ENCODE data around the gene OR51B2.
"Not testable (repeated sequence)": the region's sequence is repeated elsewhere in the genome, so short reads cannot be mapped to it uniquely, and the experiment has no call there.

OR51B2 gene

DNA sequence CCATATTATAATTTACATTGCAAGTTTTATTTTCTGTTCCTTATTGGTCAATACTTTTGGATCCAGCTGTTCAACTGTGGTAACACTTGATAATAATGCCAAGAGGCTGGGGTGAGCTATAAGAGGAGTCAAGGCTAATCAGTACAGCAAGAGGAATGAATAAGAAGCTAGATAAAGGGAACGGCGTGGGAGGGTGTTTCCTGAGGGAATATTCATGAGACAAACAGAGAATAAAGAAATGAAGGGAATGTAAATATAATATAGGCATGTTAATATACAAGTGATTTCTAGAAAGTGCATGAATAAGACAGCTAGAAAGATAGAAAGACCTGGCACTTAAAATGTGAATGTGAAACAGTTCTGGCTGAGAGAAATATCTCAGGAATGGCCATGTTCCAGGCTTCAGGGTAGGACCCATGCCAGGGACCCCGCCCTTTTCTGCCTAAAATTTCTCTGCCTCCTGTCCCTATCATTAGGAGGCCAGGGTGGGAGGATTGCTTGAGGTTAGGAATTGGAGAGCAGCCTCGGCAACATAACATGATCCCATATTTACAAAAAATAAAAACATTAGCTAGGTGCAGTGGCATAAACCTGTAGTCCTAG lies 26.3 kb downstream of the OR51B2 start:
- no peak overlapping the region for H3K4me3 Mint-ChIP-seq
- no peaks in the 10 kb centered on the region for H3K36me3 Mint-ChIP-seq
- ATAC-seq (ENCODE audit: low read depth) (no peak), DNase-seq (ENCODE audit: low spot score in 2 of 2) (no peak)
- H3K4me1 Mint-ChIP-seq: no peaks in the 10 kb centered on the region
- H3K9me3 Mint-ChIP-seq: no peaks in the 10 kb centered on the region
- peaks cover 6% of the 10 kb centered on the region for H3K27me3 Mint-ChIP-seq
- H3K27ac Mint-ChIP-seq: no peak overlapping the region

DNA sequence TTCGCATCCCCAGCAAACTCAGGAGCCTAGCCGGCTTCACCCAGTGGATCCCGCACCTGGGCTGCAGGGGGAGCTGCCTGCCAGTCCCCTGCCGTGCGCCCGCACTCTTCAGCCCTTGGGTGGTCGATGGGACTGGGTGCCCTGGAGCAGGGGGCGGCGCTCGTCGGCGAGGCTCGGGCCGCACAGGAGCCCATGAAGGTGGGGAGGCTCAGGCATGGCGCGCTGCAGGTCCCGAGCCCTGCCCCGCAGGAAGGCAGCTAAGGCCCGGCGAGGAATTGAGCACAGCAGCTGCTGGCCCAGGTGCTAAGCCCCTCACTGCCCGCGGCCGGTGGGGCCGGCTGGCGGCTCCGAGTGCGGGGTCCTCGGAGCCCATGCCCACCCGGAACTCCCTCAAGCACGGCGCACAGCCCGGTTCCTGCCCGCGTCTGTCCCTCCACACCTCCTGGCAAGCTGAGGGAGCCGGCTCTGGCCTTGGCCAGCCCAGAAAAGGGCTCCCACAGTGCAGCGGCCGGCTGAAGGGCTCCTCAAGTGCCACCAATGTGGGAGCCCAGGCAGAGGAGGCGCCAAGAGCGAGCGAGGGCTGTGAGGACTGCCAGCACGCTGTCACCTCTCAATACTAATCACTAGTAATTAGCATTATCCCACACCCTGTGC lies 29.6 kb downstream of the OR51B2 start:
- H3K27me3 Mint-ChIP-seq; DNase-seq (ENCODE audit: low spot score in 2 of 2); H3K27ac Mint-ChIP-seq; H3K4me3 Mint-ChIP-seq; H3K9me3 Mint-ChIP-seq; H3K36me3 Mint-ChIP-seq; ATAC-seq (ENCODE audit: low read depth); H3K4me1 Mint-ChIP-seq: not testable (repeated sequence)

DNA sequence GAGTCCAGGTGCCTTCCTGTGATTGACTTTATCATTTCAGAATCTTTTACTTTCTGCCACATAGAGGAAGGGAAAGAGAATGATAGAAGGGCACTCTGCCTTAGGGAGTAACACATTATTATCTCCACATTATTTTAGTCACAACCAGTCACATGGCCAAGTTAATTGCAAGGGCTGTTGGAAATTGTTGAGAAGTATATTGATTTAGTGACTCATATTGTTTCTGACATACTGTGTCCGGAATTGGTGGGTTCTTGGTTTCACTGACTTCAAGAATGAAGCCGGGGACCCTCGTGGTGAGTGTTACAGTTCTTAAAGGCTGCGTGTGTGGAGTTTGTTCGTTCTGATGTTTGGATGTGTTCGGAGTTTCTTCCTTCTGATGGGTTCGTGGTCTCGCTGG lies 31.1 kb downstream of the OR51B2 start:
- Mint-ChIP-seq H3K4me1 (no peaks in the 10 kb centered on the region), H3K4me3 (no peak overlapping the region), H3K27ac (no peak overlapping the region), H3K36me3 (no peaks in the 10 kb centered on the region), H3K9me3 (no peaks in the 10 kb centered on the region), H3K27me3 (peaks cover 6% of the 10 kb centered on the region)
- DNase-seq (ENCODE audit: low spot score in 2 of 2) (no peak), ATAC-seq (ENCODE audit: low read depth) (no peak)

DNA sequence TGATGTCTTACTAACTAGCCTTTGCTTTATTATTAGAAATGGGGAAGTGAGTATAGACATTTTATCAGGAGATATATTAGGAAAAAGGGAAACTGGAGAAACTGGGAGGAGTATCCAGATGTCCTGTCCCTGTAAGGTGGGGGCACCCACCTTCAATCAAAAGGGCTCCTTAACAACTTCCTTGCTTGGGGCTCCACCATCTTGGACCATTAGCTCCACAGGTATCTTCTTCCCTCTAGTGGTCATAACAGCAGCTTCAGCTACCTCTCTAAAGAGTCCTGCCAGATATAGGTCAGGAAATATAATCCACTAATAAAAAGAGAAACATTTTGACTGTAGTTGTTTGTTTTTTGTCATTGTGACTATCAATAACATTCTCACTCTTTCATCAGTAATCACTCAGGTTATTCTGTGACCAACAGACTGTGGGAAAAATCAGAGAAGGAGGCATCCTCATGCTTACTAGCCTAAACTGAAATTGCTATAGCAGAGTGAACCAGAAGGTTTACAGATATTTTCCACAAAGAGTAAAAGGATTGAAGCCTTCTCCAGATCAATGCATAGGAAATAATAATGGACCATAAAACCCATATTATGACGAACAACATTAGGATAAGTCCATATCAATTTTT lies 32.8 kb downstream of the OR51B2 start:
- no peak for DNase-seq (ENCODE audit: low spot score in 2 of 2)
- peaks cover 3% of the 10 kb centered on the region for H3K27me3 Mint-ChIP-seq

DNA sequence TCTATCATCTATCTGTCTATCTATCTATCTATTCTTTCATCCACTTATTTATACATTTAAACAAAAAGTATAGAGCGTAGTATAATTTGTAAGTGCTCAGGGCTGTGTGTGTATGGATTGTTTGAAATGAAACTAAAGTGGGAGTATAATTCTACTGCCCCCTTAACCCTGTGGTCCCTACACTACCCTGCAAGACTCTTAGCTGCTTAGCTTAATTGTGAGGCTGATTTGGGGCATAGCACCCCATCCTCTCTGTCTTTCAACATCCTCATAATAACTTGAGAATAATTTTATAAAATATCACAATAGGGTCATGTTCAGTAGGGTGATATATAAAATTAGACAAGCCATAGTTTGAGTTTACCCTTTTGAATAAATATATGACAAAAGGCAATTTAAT lies 34.0 kb downstream of the OR51B2 start:
- Mint-ChIP-seq H3K4me3 (no peak overlapping the region), H3K27me3 (peaks cover 2% of the 10 kb centered on the region), H3K27ac (no peak overlapping the region), H3K36me3 (no peaks in the 10 kb centered on the region), H3K9me3 (no peaks in the 10 kb centered on the region), H3K4me1 (no peaks in the 10 kb centered on the region)
- DNase-seq (ENCODE audit: low spot score in 2 of 2) (no peak), ATAC-seq (ENCODE audit: low read depth) (no peak)

More for the DNA sequence above, 32.8 kb downstream of the OR51B2 start:
- Mint-ChIP-seq H3K9me3 (no peaks in the 10 kb centered on the region), H3K27ac (no peak overlapping the region), H3K36me3 (no peaks in the 10 kb centered on the region), H3K4me1 (no peaks in the 10 kb centered on the region), H3K4me3 (no peak overlapping the region)
- ATAC-seq (ENCODE audit: low read depth): no peak

DNA sequence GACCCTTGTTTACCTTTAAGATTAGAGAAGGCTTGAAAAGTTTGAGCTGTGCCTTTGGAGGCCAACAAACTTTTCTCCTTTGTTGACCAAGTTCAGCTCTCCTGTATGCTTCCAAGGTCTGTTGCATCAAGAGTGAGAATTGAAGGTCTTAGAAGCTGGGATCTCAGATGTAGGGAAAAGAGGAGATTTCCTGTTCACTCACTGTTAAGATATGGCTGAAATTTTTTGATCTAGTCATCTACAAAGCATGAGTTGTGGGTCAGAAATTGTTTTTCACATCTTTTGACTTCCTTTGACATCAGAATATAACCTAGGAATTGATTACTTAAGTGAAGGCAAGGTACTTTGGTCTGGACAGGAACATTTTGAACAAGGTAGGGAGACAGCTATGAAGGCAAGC lies 34.4 kb downstream of the OR51B2 start:
- H3K4me3 Mint-ChIP-seq: no peak overlapping the region
- H3K27me3 Mint-ChIP-seq: peaks cover 3% of the 10 kb centered on the region
- no peak overlapping the region for H3K27ac Mint-ChIP-seq
- ATAC-seq (ENCODE audit: low read depth) (no peak), DNase-seq (ENCODE audit: low spot score in 2 of 2) (no peak)
- no peaks in the 10 kb centered on the region for H3K4me1 Mint-ChIP-seq
- H3K36me3 Mint-ChIP-seq: no peaks in the 10 kb centered on the region
- H3K9me3 Mint-ChIP-seq: no peaks in the 10 kb centered on the region

DNA sequence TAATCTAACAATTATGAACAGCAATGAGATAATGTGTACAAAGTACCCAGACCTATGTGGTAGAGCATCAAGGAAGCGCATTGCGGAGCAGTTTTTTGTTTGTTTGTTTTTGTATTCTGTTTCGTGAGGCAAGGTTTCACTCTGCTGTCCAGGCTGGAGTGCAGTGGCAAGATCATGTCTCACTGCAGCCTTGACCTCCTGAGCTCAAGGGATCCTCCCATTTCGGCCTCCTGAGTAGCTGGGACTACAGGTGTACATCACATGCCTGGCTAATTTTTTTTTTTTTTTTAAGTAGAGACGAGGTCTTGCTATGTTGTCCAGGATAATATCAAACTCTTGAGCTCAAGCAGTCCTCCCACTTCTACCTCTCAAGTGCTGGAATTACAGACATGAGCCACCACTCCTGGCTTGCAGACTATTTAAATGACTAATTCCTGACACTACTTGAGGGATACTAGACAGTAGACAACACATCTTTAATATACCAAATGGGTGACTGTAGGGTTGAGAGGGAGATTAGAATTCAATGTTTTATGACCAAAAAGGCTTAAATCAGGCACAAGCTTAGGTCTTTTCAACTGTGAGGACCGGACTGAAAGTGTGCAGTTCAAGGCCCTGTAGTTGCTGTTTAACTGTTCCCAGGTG lies 35.1 kb downstream of the OR51B2 start:
- ATAC-seq (ENCODE audit: low read depth): no peak
- Mint-ChIP-seq H3K36me3 (no peaks in the 10 kb centered on the region), H3K9me3 (no peaks in the 10 kb centered on the region), H3K4me3 (no peak overlapping the region), H3K27ac (no peak overlapping the region), H3K4me1 (no peaks in the 10 kb centered on the region), H3K27me3 (peaks cover 3% of the 10 kb centered on the region)
- DNase-seq (ENCODE audit: low spot score in 2 of 2): no peak

DNA sequence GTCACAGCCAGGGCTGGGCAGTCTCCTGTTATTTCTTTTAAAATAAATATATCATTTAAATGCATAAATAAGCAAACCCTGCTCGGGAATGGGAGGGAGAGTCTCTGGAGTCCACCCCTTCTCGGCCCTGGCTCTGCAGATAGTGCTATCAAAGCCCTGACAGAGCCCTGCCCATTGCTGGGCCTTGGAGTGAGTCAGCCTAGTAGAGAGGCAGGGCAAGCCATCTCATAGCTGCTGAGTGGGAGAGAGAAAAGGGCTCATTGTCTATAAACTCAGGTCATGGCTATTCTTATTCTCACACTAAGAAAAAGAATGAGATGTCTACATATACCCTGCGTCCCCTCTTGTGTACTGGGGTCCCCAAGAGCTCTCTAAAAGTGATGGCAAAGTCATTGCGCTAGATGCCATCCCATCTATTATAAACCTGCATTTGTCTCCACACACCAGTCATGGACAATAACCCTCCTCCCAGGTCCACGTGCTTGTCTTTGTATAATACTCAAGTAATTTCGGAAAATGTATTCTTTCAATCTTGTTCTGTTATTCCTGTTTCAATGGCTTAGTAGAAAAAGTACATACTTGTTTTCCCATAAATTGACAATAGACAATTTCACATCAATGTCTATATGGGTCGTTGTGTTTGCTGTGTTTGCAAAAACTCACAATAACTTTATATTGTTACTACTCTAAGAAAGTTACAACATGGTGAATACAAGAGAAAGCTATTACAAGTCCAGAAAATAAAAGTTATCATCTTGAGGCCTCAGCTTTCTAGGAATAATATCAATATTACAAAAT lies 35.8 kb downstream of the OR51B2 start:
- H3K9me3 Mint-ChIP-seq: no peaks in the 10 kb centered on the region
- DNase-seq (ENCODE audit: low spot score in 2 of 2) (no peak), ATAC-seq (ENCODE audit: low read depth) (no peak)

DNA sequence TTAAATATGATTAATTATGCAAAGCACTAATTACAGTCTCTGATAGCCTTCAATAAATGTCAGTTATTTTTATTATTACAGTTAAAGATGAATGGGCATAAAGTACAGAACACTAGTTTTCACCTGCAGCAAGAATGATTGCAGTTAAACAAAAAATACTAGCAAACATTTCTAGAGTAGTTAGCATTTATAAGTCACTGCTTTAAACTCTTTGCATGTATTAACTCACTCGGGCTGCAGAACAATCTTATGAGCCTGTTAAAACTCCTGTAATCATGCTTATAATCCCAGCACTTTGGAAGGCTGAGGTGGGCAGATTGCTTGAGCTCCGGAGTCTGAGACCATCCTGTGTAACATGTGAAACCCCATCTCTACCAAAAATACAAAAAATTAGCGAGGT lies 37.2 kb downstream of the OR51B2 start:
- Mint-ChIP-seq H3K9me3 (no peaks in the 10 kb centered on the region), H3K36me3 (no peaks in the 10 kb centered on the region), H3K27ac (no peak overlapping the region), H3K4me1 (no peaks in the 10 kb centered on the region), H3K4me3 (no peak overlapping the region), H3K27me3 (peaks cover 5% of the 10 kb centered on the region)
- DNase-seq (ENCODE audit: low spot score in 2 of 2): no peak
- ATAC-seq (ENCODE audit: low read depth): no peak

More for the DNA sequence above, 35.8 kb downstream of the OR51B2 start:
- H3K36me3 Mint-ChIP-seq: no peaks in the 10 kb centered on the region
- H3K4me1 Mint-ChIP-seq: no peaks in the 10 kb centered on the region
- no peak overlapping the region for H3K4me3 Mint-ChIP-seq
- H3K27me3 Mint-ChIP-seq: peaks cover 5% of the 10 kb centered on the region
- H3K27ac Mint-ChIP-seq: no peak overlapping the region

- no peaks in the 10 kb centered on the region for H3K36me3 Mint-ChIP-seq
These were observed 37.7 kb downstream of the OR51B2 start for GRCh38 chr11:5286351-5286750.

DNA sequence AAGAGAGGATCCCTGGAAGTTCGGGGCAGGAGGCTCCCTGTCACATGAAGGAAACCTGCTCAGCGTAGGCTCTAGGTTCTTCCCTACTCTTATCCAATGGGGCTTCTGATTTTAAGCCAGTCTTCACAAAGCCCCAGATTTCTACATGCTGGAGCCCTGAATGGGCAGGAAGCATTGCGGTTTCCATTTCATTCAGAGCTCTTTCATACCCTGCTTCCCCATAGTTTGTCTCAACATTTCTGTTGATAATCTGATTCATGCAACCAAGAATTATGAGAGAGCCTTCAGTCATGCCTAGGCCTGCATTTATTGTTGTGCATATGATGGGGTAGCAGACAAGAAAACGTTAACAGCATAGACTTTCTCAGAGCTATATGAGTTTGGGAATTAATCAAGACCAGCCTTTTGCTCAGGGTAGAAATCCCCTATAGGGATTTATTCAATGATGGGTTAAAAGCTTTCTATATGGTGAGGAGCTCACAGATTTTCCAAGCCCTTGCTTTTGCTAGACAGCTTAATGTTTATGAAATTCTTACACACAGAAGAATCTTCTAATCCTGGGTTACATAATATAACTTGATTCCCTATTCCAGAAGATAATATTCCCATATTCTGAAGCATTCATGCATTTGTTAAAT lies 38.3 kb downstream of the OR51B2 start:
- ATAC-seq (ENCODE audit: low read depth) (no peak), DNase-seq (ENCODE audit: low spot score in 2 of 2) (no peak)
- Mint-ChIP-seq H3K36me3 (no peaks in the 10 kb centered on the region), H3K4me1 (no peaks in the 10 kb centered on the region), H3K27ac (no peak overlapping the region), H3K4me3 (no peak overlapping the region), H3K9me3 (no peaks in the 10 kb centered on the region), H3K27me3 (peaks cover 5% of the 10 kb centered on the region)

More at GRCh38 chr11:5286351-5286750, 37.7 kb downstream of the OR51B2 start:
- DNase-seq (ENCODE audit: low spot score in 2 of 2) (no peak), ATAC-seq (ENCODE audit: low read depth) (no peak)
- H3K27me3 Mint-ChIP-seq: peaks cover 5% of the 10 kb centered on the region
- H3K27ac Mint-ChIP-seq: no peak overlapping the region
- H3K4me3 Mint-ChIP-seq: no peak overlapping the region
- H3K4me1 Mint-ChIP-seq: no peaks in the 10 kb centered on the region
- no peaks in the 10 kb centered on the region for H3K9me3 Mint-ChIP-seq

- Mint-ChIP-seq H3K27me3 (peaks cover 5% of the 10 kb centered on the region), H3K4me1 (no peaks in the 10 kb centered on the region), H3K27ac (no peak overlapping the region), H3K4me3 (no peak overlapping the region), H3K9me3 (no peaks in the 10 kb centered on the region), H3K36me3 (no peaks in the 10 kb centered on the region)
- no peak for DNase-seq (ENCODE audit: low spot score in 2 of 2)
- ATAC-seq (ENCODE audit: low read depth): no peak
These were observed 39.5 kb downstream of the OR51B2 start for GRCh38 chr11:5284637-5285036.

DNA sequence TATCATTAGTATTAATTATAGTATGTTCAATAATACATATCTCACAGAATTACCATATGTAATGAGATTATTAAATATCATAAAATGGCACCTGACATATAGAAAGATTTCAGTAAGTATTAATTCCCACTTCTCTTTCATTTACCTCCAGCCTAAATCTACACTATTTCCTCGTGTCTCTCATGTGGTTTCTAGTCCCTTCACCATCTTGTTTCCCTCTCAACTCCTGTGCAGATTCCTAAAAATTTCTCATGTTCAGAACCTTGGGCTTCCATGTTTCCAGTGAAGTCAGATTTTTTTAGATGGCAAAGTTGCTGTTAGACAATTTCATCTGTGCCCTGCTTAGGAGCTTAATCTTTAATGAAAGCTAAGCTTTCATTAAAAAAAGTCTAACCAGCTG lies 40.2 kb downstream of the OR51B2 start:
- H3K9me3 Mint-ChIP-seq: no peaks in the 10 kb centered on the region
- no peak for DNase-seq (ENCODE audit: low spot score in 2 of 2)
- ATAC-seq (ENCODE audit: low read depth): no peak
- H3K36me3 Mint-ChIP-seq: no peaks in the 10 kb centered on the region
- peaks cover 5% of the 10 kb centered on the region for H3K27me3 Mint-ChIP-seq
- H3K27ac Mint-ChIP-seq: no peak overlapping the region
- H3K4me1 Mint-ChIP-seq: no peaks in the 10 kb centered on the region
- H3K4me3 Mint-ChIP-seq: no peak overlapping the region

All from memory B cell (primary cell).